Peyer's patch (tissue), 4 donors: ENCODE data around the gene FBXL16.

Experiments
- CTCF ChIP-seq, 6 experiments: fragments of 450-650 bp in 4 of 6; fragments of 200-600 bp in 2 of 6; sonication (generic) in 1 of 6; IDR thresholded peaks; one replicate each; pipeline ENCODE4 v1.5.1; 2017 to 2019; ENCODE audit warnings: antibody characterized with exemption in 6 of 6, mild to moderate bottlenecking in 3 of 6, moderate library complexity in 1 of 6
- POLR2A ChIP-seq, 2 donors: fragments of 450-650 bp; IDR thresholded peaks; one replicate each; pipeline ENCODE4 v1.5.1; 2017; ENCODE audit warnings: antibody characterized with exemption in 2 of 2, mild to moderate bottlenecking in 2 of 2, moderate library complexity in 2 of 2

- TF ChIP-seq CTCF (IDR thresholded peaks at IDR 0.05) (no peak), POLR2A (IDR thresholded peaks at IDR 0.05) (peak; percentile 56 to 83)
Measured at GRCh38 chr16:645852-646678, 59.5 kb downstream of the FBXL16 start.
